ENCODE results near the gene ZNF831. TPM values are rescaled to one million over a fixed set of nuclear protein-coding genes. Genes with fewer than 3 reads are reported as not detected.

The ZNF831 gene
- polyA plus RNA-seq, 1 donor, result 0.31 TPM

DNA sequence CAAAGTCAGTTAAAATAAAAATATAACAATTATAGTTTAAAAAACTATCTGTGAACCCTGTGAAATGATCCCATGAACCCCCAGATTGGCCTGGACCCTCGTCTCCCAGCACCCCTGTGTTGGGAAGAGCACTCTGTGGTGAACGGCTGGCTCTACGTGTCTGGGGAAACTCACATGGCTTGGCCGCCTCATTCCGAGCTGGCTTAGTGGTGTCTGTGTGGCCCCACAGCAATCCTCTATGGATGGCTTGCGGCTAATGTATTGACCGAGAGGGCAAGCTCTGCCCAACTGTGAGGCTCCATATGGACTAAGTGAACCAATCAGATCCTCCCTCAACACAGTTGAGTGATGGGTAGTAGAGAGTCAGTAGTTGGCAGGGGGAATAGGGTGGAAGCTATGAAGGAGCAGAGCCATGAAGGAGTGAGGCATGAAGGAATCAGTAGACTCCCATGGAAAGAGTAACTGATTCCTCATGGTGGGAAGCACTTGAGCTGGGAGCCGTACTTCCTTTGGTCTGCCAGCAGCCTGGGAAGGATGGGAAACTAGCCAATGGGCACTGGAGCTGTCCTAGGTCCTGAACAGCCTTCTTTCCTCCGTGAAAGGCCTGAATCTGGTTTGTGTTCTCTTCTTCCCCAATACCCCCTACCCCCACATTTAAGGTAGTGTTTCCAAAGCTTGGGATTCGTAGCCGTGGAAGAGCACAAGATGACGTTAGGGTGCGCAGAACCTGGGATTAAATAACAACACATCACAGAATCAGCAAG lies 21.6 kb upstream of the ZNF831 start:
- DNase-seq, result no peak

DNA sequence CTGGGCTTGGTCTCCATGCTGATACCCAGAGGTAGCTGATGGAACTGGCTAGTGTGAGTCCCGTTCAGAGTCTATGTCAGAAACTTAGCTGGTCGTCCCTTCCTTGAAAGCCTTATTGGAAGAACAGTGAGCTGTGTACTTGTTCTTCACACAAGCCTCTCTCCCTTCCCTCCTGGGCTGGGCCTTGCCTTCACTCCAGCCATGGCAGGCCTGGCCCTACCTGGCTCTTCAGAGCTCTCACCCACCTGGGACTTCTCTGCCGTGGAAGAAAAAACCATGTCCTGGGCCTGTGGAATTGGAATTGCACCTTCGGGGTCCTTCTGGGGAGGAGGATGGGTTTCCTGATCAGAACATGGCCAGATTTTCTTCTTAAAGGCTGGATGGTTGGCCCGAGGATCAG lies 20.3 kb upstream of the ZNF831 start:
- no peak for DNase-seq

DNA sequence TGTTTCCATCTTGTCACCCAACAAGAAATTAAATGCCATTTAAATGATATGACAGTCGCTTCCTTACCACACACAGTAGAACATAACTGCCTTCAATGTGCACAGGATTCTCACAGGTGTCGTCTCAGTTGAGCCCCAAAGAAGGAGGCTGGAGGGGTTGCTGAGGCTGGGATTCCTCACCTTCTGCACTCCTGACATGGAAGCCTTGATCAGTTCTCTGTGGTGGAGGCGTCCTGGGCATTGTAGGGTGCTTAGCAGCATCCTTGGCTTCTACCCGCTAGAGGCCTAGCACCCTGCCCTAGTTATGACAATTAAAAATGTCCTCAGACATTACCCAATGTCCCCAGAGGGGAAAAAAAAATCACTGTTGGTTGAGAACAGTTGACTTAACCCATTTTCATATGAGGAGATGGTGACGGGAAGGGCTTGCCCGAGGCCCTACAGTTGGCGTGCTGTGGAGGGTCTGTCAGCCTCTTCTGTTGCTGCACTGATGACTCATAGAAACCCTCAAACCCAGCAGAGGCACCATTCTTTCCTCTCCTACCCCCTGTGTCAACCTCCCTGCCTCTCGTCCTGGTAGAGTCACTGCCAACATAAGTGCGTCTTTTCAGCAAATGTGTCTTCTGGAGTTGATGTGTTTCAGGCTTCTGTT lies 19.3 kb upstream of the ZNF831 start:
- DNase-seq, result no peak

DNA sequence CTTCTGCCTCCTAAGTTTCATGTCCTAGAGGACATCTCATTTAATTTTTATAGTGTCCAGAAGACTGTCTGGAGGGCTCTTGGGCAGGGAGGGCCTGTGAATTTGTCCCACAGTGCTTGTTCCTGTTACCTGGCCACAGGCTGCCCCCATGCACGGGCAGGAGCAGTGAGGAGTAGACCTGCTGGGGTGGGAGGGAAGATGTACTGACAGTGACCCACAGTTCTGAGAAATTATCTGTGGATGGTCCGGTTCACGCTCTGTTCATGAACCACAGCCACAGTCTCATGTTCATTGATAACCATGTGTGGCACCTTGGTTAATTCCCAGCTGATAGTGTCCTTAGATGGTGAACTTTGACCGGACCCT lies 18.8 kb upstream of the ZNF831 start:
- no peak for DNase-seq

DNA sequence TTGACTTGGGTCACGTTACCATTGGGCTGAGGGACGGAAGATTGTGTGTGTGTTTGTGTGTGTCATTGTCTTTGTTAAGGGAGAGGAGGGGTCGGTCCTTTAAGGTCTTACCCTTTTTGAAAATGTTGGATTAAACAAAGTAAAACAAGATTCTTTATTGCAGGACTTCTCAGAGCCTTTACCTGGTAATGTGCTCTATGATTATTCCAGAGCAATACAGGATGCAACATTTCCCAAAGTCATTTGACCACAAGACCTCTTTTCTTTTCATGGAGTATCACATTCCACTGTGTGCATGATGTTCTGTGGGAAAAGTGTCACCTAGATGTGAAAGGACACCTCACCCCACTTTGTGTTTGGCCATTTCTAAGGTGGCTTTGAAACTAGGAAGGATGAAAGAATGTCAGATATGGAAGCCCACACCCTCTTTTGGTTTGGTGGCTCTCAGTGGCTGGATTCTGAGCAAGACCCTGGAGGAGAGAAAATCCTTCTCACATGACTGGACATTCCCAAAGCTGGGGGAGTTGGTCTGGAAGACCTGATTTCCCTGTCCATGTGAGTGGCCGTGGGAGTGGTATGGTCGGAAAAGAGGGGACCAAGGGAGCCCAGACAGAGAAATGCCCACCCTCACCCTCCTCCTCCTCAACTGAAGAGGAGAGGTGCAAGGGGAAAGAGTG lies 18.2 kb upstream of the ZNF831 start:
- DNase-seq, result no peak

DNA sequence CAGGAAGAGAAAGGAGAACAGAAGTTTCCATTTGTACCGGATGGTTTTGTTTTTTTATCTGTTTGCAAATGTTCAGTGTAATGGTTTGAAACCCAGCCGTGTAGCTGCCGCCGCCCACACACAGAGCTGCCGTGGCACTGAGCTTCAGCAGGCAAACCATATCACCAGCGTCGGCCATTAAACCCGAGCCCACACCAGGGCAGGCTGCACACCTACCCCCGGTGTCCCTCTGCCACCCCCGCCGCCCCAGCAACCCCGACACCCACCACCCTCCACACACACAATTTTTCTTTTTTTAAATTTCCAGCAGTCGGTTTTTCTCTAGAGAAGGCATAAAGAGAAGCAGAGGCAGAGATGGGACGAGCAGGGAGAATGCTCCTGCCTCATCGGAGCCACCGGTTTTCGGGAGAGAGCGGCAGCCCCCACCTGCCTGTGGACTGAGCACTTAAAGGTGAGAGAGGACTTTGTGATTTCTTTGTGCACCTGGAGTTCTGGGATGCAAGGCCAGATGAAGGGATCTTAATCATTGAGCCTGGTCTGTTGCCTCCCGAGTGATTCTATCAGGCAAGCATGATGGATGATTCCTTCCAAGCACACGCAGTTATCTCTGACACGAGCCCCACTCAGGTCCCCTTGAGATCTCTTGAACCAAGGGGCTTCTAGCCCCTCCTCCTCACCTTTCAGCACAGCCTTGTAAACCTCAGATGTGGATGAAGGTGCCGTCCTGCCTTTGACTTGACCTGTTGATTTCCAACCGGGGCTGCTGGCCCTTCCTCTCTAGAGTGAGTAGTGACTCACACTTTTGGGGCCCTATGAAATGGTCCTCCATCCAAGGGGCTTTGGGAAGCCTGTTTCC lies 17.5 kb upstream of the ZNF831 start:
- DNase-seq, result no peak

DNA sequence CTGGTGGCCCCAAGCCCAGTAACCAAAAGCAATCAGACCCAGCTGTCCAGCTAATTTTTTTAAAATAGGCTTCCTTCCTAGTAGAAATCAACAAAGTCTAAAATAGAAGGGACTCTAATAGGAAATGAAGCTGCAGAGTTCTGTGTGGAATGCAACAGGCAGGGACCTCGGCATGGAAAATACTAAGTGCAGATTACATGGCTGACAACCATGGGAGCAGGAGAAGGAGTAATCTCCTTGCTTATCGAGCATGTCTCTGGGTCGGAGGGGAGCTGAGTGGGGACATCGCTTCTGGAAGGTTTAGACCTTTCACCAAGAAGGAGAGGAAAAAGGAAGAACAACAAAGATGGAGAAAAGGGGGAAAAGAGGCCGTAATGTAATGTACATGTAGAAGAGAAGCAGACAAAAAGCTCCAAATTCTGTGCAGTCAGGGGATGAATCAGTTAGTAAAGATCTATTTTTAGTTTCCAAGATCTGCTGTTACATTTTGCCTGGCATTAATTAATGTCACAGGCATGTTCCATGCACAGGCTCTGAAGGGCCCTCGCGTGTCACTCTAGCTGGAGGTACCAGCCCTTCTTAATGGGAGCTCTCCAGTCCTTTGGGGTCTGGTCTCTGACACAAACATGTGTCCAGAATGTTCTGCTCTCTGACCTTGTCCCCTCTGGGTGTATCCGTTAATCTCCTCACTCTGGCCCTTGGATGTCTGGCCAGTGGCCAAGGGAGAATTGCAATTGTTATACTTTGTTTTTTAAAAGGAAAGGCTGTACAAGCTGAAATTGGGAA lies 16.6 kb upstream of the ZNF831 start:
- DNase-seq, result no peak

DNA sequence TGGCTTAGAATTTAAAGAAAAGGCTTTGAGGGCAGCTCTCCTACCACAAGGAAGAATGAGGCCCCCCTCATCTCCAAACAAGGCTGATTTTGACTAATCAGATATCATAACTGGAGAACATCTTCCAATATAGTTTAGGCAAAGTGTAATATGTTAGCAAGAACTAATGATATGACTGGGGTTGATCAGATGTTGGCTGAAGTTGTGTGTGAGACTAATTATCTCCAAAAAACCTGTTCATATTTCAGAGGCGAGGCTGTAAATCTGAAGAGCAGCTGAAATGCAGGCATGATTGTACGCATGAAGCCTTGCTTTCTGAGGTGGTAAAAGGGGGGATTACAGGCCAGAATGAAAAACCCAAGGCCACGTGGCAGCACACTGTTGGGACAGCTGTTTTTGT lies 16.0 kb upstream of the ZNF831 start:
- no peak for DNase-seq

DNA sequence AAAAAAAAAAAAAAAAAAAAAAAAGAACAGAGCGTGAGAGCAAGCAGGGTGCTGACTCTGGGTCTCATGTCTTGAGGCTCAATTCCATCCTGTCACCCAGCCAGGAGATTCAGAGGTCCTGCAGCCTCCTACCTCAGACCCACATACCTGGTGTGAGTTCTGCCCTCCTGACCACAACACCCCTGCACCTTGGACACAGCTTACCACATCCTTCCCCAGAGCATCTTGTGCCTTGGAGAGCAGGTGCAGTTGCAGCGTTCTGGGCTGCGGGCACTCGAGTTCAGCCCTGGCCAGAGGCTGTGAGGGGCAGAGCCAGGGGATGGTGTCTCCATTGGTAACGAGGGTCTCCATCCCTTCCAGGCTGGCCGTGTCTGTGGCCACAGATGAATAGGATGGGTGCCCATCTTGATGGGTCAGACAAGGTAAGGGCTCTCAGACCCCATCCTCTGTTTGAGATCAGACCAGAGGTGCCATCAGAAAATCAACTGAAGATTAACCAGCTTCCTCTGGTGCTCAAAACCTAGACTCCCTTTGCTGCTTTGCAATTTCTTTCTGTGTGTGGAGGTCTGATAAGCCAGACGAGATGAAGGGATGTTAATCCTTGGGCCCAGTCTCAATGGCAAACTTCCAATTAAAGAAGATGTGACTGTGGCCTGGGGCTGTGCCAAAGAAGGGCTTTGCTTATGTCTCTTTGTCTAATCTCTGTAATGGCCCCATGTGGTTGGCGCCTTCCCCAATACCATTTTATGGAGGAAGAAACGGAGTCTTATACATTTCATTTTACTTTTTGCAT lies 14.7 kb upstream of the ZNF831 start:
- no peak for DNase-seq

DNA sequence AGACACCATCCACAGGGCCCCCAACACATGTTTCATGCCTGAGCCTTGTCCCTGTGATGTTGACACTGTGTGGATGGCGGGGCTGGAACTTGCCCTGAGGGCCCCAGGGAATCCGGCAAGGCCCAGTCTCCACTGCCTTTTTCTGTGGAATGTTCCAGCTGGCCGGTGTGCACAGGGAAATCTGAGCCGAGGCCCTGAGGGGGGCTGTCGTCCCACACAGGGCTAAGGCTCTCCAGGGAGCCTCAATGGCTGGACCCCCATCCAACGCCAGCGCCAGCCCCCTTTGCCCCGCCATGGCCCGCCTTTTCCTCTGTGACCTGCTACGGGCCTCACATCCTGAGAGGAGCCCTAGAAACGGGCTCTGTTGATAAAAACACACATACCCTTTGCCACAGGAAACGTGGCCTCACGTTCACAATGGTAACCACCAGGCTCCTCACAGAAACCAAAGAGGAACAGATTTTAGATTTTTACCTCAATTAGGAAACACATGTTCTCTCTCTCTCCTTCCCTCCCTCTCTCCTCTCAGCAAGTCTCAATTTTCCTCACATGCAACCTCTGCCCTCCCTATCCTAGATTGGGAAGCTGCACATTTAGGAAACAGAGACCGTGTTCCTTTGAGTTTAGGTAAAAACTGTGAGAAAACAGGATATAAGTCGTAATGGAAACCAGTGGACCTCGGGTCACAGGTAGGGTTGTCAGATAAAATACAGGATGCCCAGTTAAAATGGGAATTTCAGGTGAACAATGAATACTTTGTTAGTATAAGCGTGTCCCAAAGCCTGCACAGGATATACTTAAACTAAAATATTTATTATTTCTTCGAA lies 13.7 kb upstream of the ZNF831 start:
- no peak for DNase-seq

DNA sequence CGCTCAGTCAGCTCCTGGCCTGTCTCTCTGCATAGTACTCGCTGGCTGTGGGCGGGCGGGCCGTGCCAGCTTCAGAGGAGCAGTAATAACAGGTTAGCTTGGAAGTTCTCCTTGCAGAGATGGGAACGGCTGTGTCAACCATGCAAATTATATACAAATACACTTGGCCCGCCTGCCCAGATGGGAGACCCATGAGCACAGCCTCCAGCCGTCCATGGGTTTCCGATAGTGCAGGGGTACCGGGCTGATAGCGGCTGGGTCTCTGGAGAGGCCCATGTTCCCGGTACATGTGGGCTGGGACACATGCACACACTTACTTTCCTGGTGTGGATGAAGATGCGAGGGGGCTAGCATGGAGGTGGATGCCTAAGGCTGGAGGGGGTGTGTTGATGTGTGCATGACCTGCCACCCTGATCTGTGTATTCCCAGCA lies 12.8 kb upstream of the ZNF831 start:
- no peak for DNase-seq

DNA sequence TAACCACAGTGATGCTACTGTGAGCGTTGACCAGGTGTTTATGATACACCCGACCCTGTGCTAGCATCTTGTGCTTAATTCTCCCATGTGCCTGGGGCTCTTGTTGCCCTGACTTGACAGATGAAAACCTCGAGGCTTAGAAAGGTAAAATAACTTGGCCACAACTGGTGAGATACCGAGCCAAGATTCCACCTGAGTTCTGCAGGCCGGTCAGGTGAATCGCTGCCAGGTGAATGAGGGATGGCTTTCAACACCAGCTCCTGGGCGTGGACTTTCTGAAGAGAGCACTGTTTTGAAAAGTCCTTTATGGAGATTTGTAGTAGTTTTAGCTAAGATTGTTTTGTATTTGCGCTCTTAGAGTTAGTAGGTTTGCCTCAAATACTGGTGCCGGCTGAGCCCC lies 12.2 kb upstream of the ZNF831 start:
- DNase-seq, result no peak

DNA sequence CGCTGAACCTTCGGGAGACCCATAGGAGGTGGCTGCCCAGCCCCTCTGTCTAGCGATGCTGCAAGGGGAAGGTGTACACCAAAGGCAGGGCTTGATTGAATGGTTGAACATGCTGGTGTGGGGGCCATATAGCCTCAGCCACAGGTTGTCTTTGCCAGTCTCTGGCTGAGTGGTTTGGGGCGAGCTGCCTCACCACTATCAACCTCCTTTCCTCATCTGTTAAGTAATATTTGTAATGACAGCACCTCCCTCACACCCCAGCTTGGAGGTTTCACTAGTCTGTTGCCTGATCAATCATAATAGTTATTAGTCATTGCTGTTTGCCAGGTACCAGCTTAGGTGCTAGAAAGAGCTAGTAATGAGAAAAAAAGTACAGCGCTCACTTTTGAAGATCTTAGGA lies 11.8 kb upstream of the ZNF831 start:
- no peak for DNase-seq

DNA sequence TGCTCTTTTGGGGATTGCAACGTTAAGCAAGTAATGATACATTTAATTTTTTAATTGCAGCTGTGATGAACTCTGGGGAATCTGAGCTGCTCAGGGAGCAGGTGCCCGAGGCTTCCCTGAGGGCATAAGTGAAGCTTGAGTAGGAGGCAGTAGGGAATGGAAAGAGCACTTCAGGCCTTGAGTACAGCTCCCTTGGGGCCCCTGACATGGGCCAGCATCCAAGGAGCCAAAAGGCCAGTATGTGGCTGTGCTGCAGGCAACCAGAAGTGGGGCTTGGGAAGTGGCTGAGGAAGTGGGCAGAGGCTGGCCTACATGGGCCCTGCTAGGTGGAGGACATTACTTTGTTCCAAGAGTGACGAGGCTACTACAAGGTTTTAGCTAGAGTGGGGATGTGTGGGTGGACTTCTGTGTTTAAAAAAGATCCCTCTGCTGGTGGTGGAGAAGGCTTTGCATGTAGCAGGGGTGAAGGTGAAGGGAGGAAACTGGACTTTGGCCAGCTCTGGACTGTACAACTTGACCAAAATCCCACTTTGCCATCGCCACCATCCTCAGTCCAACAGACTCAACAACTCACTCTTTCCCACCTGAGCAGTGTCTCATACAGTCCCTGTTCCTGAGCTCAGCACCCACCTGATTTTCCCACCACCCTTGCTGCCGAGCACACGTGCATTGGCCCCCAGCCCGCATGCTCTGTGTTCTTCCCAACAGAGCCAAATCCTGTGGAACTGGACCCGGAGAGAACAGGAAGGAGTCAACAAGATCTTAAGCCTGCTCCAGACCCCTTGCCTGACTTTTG lies 10.9 kb upstream of the ZNF831 start:
- no peak for DNase-seq

DNA sequence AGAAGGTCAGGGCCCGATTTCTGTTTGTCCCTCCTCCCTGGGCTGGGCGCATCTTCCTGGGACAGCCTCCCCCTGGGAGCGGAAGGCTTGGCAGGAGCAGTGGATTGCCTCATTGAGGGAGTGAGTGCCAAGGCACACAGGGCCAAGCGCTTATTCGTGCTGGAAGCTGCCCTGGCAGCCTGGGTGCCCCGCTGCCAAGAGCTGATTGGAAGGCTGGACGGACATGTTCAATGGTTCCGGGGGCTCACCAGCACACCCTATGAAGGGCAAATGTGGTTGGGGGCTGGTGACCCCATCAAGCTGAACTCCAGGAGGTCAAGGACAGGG lies 10.3 kb upstream of the ZNF831 start:
- no peak for DNase-seq

DNA sequence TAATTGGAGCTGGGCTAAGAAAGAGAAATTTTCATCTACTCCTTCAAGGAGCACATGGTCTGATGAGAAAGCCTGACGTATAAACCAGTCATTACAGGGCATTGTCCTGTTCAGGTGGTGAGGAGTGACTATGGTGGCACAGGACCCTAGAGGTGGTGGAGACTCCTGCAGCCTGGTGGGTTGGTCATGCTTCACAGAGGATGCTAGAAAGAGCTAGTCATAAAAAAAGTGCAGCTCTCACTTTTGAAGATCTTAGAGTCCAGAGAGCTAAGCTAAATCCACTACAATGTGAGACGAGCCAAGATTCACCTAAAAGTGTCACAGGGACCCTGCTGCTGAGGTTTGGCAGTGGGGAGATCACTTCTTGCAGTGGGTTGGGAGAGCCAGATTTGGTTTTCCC lies 9.8 kb upstream of the ZNF831 start:
- DNase-seq, result no peak

DNA sequence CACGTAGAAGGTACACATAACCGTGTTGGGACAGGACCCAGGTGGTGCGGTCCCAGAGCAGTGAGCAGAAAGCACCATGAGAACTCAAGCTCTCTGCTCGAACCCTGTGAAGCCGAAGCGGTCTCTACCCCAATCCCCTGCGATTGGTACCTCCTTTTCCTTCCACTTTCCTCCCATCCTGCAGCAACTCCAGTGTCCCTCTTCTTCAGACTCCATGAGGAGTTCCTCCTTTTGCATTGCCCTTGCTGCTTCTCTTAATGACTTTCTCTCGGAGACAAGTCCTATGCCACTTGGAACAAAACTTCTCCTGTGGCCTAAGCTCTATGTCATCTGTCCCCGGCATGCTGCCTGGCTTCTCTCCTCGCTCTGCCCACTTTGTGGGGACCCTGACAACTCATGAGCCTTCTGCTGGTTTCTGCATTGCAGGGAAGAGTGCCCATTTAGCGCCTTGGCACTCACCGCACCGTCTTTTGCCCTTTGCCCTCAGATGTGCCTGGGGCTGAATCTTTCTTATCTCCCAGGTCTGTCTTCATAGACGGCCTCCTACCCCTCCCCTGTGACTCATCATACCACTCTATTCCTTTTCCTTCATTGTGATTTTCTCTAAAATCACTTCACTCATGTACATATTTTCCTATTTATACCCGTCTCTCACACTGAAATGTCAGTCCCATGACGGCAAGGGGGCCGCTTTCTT lies 9.2 kb upstream of the ZNF831 start:
- no peak for DNase-seq

DNA sequence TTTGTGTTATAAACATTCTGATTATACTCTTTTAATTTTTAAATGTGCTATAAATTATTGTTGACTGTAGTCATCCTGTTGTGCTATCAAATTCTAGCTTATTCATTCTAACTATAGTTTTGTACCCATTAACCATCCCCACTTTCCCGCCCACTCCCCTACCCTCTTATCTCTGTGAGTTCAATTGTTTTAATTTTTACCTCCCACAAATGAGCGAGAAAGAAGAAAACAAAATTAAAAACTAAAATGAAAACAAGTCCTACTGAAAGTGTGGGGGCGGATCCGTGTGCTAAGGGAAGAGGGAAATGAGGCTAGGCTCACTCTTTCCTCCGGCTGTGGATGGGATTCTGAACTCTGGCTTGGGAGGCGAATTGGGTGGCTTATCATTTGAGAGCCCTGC lies 6.6 kb upstream of the ZNF831 start:
- no peak for DNase-seq

DNA sequence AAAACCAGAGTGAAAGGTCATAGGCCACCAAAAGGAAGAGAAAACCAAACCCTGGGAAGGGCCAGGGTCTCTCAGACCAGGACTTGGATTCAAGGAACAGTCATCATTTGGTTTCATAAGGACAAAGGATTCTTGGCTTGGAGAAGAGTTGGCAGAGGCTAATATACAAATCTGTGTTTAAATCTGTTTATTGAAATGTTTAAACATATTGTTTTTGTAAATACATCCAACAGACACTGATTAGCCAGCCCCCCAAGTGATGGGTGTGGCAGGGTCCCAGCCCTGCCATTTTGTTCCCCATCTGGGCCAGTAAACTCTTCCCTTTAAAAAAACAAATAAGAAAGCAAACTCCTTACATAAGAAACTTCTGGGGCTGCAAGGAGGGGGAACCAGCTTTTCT lies 6.1 kb upstream of the ZNF831 start:
- no peak for DNase-seq

All from hindlimb muscle (tissue), 1 donor.